ENCODE measurements around the gene PNMA8C. TPM values are rescaled to one million over a fixed set of nuclear protein-coding genes. Genes with fewer than 3 reads are reported as not detected.

The PNMA8C gene
- total RNA-seq, 1 donor: 0.36 TPM

- no peak overlapping the region for H2AFZ ChIP-seq (ENCODE audit: low read length)
- peak overlapping the region; percentile 42 for H3K4me3 ChIP-seq (ENCODE audit: insufficient read depth, low read length)
- H3K4me1 ChIP-seq (ENCODE audit: insufficient read depth, low read length): peaks cover 18% of the 10 kb centered on the region
- H4K20me1 ChIP-seq (ENCODE audit: insufficient read depth, low read length): peaks cover 11% of the 10 kb centered on the region
- peak; percentile 58 for DNase-seq (ENCODE audit: insufficient read length, low spot score, missing footprints)
- TF ChIP-seq, protein P1, sequence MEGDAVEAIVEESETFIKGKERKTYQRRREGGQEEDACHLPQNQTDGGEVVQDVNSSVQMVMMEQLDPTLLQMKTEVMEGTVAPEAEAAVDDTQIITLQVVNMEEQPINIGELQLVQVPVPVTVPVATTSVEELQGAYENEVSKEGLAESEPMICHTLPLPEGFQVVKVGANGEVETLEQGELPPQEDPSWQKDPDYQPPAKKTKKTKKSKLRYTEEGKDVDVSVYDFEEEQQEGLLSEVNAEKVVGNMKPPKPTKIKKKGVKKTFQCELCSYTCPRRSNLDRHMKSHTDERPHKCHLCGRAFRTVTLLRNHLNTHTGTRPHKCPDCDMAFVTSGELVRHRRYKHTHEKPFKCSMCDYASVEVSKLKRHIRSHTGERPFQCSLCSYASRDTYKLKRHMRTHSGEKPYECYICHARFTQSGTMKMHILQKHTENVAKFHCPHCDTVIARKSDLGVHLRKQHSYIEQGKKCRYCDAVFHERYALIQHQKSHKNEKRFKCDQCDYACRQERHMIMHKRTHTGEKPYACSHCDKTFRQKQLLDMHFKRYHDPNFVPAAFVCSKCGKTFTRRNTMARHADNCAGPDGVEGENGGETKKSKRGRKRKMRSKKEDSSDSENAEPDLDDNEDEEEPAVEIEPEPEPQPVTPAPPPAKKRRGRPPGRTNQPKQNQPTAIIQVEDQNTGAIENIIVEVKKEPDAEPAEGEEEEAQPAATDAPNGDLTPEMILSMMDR (IDR thresholded peaks at IDR 0.05; ENCODE audit: extremely low read depth, low read depth, low read length): no peak
- peaks cover 19% of the 10 kb centered on the region for H3K27me3 ChIP-seq (ENCODE audit: insufficient read depth, low read length)
- peak overlapping the region; percentile 54 for H3K4me2 ChIP-seq (ENCODE audit: insufficient read depth, low read length)
- H3K36me3 ChIP-seq (ENCODE audit: insufficient read depth, low read length): no peaks in the 10 kb centered on the region
- peaks cover 11% of the 10 kb centered on the region for H3K79me2 ChIP-seq (ENCODE audit: insufficient read depth, low read length)
- no peaks in the 10 kb centered on the region for H3K9me3 ChIP-seq (ENCODE audit: low read depth, low read length)
- H3K27ac ChIP-seq (ENCODE audit: low read depth, low read length): no peak overlapping the region
These were observed 20.7 kb downstream of the PNMA8C start for GRCh38 chr19:46407856-46408663.

GRCh38 chr19:46406976-46407375, 21.8 kb downstream of the PNMA8C start:
- Histone ChIP-seq H3K4me1 (ENCODE audit: insufficient read depth, low read length) (peaks cover 15% of the 10 kb centered on the region), H3K9me3 (ENCODE audit: low read depth, low read length) (no peaks in the 10 kb centered on the region), H4K20me1 (ENCODE audit: insufficient read depth, low read length) (peaks cover 11% of the 10 kb centered on the region), H3K4me3 (ENCODE audit: insufficient read depth, low read length) (no peak overlapping the region), H3K27me3 (ENCODE audit: insufficient read depth, low read length) (peaks cover 19% of the 10 kb centered on the region), H2AFZ (ENCODE audit: low read length) (no peak overlapping the region), H3K79me2 (ENCODE audit: insufficient read depth, low read length) (peaks cover 9% of the 10 kb centered on the region), H3K36me3 (ENCODE audit: insufficient read depth, low read length) (no peaks in the 10 kb centered on the region), H3K4me2 (ENCODE audit: insufficient read depth, low read length) (no peak overlapping the region), H3K27ac (ENCODE audit: low read depth, low read length) (no peak overlapping the region)
- TF ChIP-seq, protein P1 (IDR thresholded peaks at IDR 0.05; ENCODE audit: extremely low read depth, low read depth, low read length): no peak
- DNase-seq (ENCODE audit: insufficient read length, low spot score, missing footprints): peak; percentile 54

DNA sequence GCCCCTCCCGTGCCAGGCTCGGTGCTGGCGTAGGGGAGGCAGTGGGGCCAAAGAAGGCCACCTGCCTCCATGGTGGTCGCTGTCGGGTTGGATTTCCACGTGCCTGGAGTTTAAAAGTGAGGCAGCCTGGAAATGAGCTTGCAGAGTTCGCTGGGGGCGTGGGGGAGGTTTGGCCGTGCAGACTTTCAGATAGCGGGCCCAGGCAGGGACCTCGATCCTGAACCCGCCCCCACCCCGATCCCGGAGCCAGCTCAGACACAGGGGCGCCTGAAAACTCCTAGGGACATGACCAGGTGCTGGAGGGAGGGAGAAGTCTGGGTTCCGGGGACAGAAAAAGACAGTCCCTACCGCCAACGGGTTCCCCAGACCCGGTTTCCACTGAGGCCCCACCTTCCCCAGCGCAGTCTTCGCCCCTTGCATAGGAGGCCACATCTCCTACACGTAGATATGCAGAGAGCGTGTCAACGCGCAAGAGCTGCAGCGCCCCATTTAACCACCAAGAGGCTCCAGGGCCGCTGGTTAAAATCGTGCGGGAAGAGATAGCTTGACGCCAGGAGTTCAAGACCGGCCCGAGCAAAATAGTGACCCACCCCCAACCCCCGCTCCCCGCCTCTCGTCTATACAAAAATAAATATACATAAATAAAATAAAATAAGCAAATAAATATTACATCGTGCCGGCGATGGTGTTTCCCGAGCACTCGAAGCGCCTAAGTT, 23.8 kb downstream of the PNMA8C start:
- Histone ChIP-seq H3K4me3 (ENCODE audit: insufficient read depth, low read length) (peak overlapping the region; percentile 66), H3K4me2 (ENCODE audit: insufficient read depth, low read length) (peak overlapping the region; percentile 78), H3K36me3 (ENCODE audit: insufficient read depth, low read length) (no peaks in the 10 kb centered on the region), H3K27ac (ENCODE audit: low read depth, low read length) (no peak overlapping the region), H3K27me3 (ENCODE audit: insufficient read depth, low read length) (peaks cover 19% of the 10 kb centered on the region), H3K79me2 (ENCODE audit: insufficient read depth, low read length) (no peaks in the 10 kb centered on the region), H2AFZ (ENCODE audit: low read length) (peak overlapping the region; percentile 88), H3K4me1 (ENCODE audit: insufficient read depth, low read length) (peaks cover 15% of the 10 kb centered on the region), H4K20me1 (ENCODE audit: insufficient read depth, low read length) (no peaks in the 10 kb centered on the region), H3K9me3 (ENCODE audit: low read depth, low read length) (no peaks in the 10 kb centered on the region)
- TF ChIP-seq, protein P1 (IDR thresholded peaks at IDR 0.05; ENCODE audit: extremely low read depth, low read depth, low read length): no peak
- no peak for DNase-seq (ENCODE audit: insufficient read length, low spot score, missing footprints)

Data from osteoblast (primary cell).